SK-N-SH treated with all-trans-retinoic acid at 6 μM for 48 hours (cell line): ENCODE data around the gene MRPL17.

ENCODE experiments used
- ATAC-seq: fragments of 200-7000 bp; cut with Tn5 transposase; 3 replicates; pipeline ENCODE4 v1.9.1; 2020; ENCODE audit warnings: mild to moderate bottlenecking, moderate library complexity
- ARNTL ChIP-seq: fragments of 450-650 bp; formaldehyde crosslinking; IDR thresholded peaks from 2 replicates; pipeline ENCODE4 v1.5.0; 2020; ENCODE audit warnings: low read depth, mild to moderate bottlenecking, moderate library complexity, borderline replicate concordance
- BACH2 ChIP-seq: fragments of 250-450 bp; sonication (Bioruptor Pico); IDR thresholded peaks from 2 replicates; pipeline ENCODE4 v1.9.0; 2021; ENCODE audit warnings: mild to moderate bottlenecking, borderline replicate concordance
- CREB5 ChIP-seq: fragments of 250-450 bp; sonication (Bioruptor Pico); IDR thresholded peaks from 2 replicates; pipeline ENCODE4 v1.5.1; 2020; ENCODE audit warnings: low read depth, mild to moderate bottlenecking, moderate library complexity
- GLIS3 ChIP-seq: fragments of 250-450 bp; sonication (Bioruptor Pico); IDR thresholded peaks from 2 replicates; pipeline ENCODE4 v1.5.0; 2020; ENCODE audit warnings: mild to moderate bottlenecking, moderate library complexity
- ISL1 ChIP-seq: fragments of 250-450 bp; sonication (Bioruptor Pico); IDR thresholded peaks from 2 replicates; pipeline ENCODE4 v2.1.2; 2022; ENCODE audit warnings: mild to moderate bottlenecking, moderate library complexity
- OSR1 ChIP-seq: fragments of 250-450 bp; sonication (Bioruptor Pico); IDR thresholded peaks from 2 replicates; pipeline ENCODE4 v1.8.0; 2022; ENCODE audit warnings: moderate library complexity, mild to moderate bottlenecking, inconsistent platforms
- PPARA ChIP-seq: fragments of 250-450 bp; sonication (Bioruptor Pico); IDR thresholded peaks from 2 replicates; pipeline ENCODE4 v1.5.0; 2020; ENCODE audit warnings: mild to moderate bottlenecking, borderline replicate concordance
- SNAI2 ChIP-seq: fragments of 250-450 bp; sonication (Bioruptor Pico); IDR thresholded peaks from 2 replicates; pipeline ENCODE4 v1.5.0; 2020; ENCODE audit warnings: mild to moderate bottlenecking, moderate library complexity
- TCF4 ChIP-seq: fragments of 250-450 bp; sonication (Bioruptor Pico); IDR thresholded peaks from 2 replicates; pipeline ENCODE4 v1.8.0; 2021; ENCODE audit warnings: mild to moderate bottlenecking, moderate library complexity, borderline replicate concordance
- TOX ChIP-seq: fragments of 250-450 bp; sonication (Bioruptor Pico); IDR thresholded peaks from 2 replicates; pipeline ENCODE4 v1.8.0; 2021; ENCODE audit warnings: mild to moderate bottlenecking, moderate library complexity, borderline replicate concordance
- TSHZ2 ChIP-seq: fragments of 250-450 bp; sonication (Bioruptor Pico); IDR thresholded peaks from 2 replicates; pipeline ENCODE4 v1.5.0; 2020; ENCODE audit warnings: mild to moderate bottlenecking, moderate library complexity
- ZFP3 ChIP-seq: fragments of 250-450 bp; sonication (Bioruptor Pico); IDR thresholded peaks from 2 replicates; pipeline ENCODE4 v1.5.0; 2020; ENCODE audit warnings: mild to moderate bottlenecking, moderate library complexity
- ZNF565 ChIP-seq: fragments of 450-650 bp; formaldehyde crosslinking; conservative IDR thresholded peaks from 2 replicates; pipeline ENCODE4 v1.5.0; 2020; ENCODE audit warnings: low read depth, mild to moderate bottlenecking, moderate library complexity
- ZNF70 ChIP-seq: fragments of 450-650 bp; formaldehyde crosslinking; IDR thresholded peaks from 2 replicates; pipeline ENCODE4 v1.5.0; 2020; ENCODE audit warnings: mild to moderate bottlenecking, moderate library complexity
- ZNF8 ChIP-seq: fragments of 450-650 bp; formaldehyde crosslinking; IDR thresholded peaks from 2 replicates; pipeline ENCODE4 v1.5.0; 2020; ENCODE audit warnings: mild to moderate bottlenecking, moderate library complexity
- TF ChIP-seq, protein P1 (sequence below): fragments of 250-450 bp; sonication (Bioruptor Pico); IDR thresholded peaks from 2 replicates; pipeline ENCODE4 v1.5.1; 2021; ENCODE audit warnings: mild to moderate bottlenecking, moderate library complexity
- TF ChIP-seq, protein P2 (sequence below): fragments of 250-450 bp; sonication (Bioruptor Pico); IDR thresholded peaks from 2 replicates; pipeline ENCODE4 v1.8.0; 2020; ENCODE audit warnings: mild to moderate bottlenecking, moderate library complexity, borderline replicate concordance

The MRPL17 gene

GRCh38 chr11:6681949-6682348 is 1.2 kb downstream of the MRPL17 start:
- no peak for ATAC-seq
- TF ChIP-seq ZFP3 (CRISPR knock-in tag) (no peak), SNAI2 (CRISPR knock-in tag) (no peak), ZNF70 (CRISPR knock-in tag) (no peak), GLIS3 (CRISPR knock-in tag) (no peak), TOX (CRISPR knock-in tag) (no peak), PPARA (CRISPR knock-in tag) (no peak)
- TF ChIP-seq, protein P1, sequence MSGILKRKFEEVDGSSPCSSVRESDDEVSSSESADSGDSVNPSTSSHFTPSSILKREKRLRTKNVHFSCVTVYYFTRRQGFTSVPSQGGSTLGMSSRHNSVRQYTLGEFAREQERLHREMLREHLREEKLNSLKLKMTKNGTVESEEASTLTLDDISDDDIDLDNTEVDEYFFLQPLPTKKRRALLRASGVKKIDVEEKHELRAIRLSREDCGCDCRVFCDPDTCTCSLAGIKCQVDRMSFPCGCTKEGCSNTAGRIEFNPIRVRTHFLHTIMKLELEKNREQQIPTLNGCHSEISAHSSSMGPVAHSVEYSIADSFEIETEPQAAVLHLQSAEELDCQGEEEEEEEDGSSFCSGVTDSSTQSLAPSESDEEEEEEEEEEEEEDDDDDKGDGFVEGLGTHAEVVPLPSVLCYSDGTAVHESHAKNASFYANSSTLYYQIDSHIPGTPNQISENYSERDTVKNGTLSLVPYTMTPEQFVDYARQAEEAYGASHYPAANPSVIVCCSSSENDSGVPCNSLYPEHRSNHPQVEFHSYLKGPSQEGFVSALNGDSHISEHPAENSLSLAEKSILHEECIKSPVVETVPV (CRISPR knock-in tag), result no peak

DNA sequence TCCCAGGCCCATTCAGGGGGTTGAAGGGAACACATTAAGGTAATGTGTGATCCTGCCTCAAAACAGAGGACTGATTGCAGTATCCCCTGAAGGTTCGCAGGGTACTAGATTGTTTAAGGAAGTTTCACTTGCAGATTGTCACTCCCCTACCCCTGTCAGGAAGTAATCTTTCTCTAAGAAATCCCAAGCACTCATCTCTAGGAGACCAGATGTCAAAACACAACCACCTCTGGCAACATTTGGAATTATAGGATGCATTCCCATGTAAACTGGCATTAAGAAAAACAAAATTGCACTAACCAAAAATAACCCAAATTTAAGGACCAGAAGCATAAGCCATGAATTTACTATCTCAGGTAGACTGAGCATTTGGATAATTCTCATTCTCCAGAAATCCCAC is 1.6 kb downstream of the MRPL17 start:
- no peak for ATAC-seq
- TF ChIP-seq ZNF565 (CRISPR knock-in tag) (no peak), BACH2 (CRISPR knock-in tag) (no peak), SNAI2 (CRISPR knock-in tag) (no peak), TSHZ2 (CRISPR knock-in tag) (no peak), ZNF8 (CRISPR knock-in tag) (no peak), TOX (CRISPR knock-in tag) (no peak)
- TF ChIP-seq, protein P2, sequence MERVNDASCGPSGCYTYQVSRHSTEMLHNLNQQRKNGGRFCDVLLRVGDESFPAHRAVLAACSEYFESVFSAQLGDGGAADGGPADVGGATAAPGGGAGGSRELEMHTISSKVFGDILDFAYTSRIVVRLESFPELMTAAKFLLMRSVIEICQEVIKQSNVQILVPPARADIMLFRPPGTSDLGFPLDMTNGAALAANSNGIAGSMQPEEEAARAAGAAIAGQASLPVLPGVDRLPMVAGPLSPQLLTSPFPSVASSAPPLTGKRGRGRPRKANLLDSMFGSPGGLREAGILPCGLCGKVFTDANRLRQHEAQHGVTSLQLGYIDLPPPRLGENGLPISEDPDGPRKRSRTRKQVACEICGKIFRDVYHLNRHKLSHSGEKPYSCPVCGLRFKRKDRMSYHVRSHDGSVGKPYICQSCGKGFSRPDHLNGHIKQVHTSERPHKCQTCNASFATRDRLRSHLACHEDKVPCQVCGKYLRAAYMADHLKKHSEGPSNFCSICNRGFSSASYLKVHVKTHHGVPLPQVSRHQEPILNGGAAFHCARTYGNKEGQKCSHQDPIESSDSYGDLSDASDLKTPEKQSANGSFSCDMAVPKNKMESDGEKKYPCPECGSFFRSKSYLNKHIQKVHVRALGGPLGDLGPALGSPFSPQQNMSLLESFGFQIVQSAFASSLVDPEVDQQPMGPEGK, result no peak

DNA sequence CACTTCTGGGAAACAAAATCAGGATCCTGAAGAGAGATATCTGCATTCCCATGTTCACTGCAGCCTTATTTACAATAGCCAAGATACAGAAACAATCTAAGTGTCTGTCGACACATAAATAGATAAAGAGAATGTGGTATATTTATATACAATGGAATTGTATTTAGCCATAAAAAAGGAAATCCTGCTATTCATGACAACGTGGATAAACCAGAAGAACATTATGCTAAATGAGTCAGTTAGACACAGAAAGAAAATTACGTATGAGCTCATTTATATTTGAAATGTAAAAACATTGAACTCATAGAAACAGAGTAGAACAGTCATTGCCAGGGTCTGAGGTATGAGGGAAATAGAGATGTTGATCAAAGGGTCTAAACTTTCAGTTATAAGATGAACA is 6.1 kb downstream of the MRPL17 start:
- ATAC-seq, result no peak
- TF ChIP-seq GLIS3 (CRISPR knock-in tag) (no peak), ISL1 (CRISPR knock-in tag) (no peak), ZNF8 (CRISPR knock-in tag) (no peak), TCF4 (CRISPR knock-in tag) (no peak), ZFP3 (CRISPR knock-in tag) (no peak), BACH2 (CRISPR knock-in tag) (no peak), ARNTL (CRISPR knock-in tag) (no peak), CREB5 (CRISPR knock-in tag) (no peak), TSHZ2 (CRISPR knock-in tag) (no peak), OSR1 (CRISPR knock-in tag) (no peak), SNAI2 (CRISPR knock-in tag) (no peak)
- TF ChIP-seq, protein P2, result no peak
- TF ChIP-seq, protein P1 (CRISPR knock-in tag), result no peak
